Right atrium auricular region (tissue), 2 donors: ENCODE data around the gene PPFIA2. TPM values are rescaled to one million over a fixed set of nuclear protein-coding genes. Genes with fewer than 3 reads are reported as not detected.
"Not testable (repeated sequence)": the region's sequence is repeated elsewhere in the genome, so short reads cannot be mapped to it uniquely, and the experiment has no call there.

Source experiments
- DNase-seq: peaks from one replicate; pipeline ENCODE4 v3.0.0-alpha.2; 2019; ENCODE audit warnings: low spot score
- H3K27ac ChIP-seq, 2 donors: fragments of 200-600 bp; sonication (generic); 1 replicate in 1 of 2; 2 replicates in 1 of 2; pipeline ENCODE4 v1.5.1; 2016 to 2019
- H3K27me3 ChIP-seq, 2 donors: fragments of 200-600 bp; sonication (generic); one replicate each; pipeline versions ENCODE4 v1.5.1 to v1.6.0; 2017 to 2019
- H3K36me3 ChIP-seq: fragments of 200-600 bp; sonication (generic); one replicate; pipeline ENCODE4 v1.5.1; 2016
- H3K4me1 ChIP-seq, 2 donors: fragments of 200-600 bp; sonication (generic); one replicate each; pipeline versions ENCODE4 v1.5.1 to v1.6.0; 2017 to 2019
- H3K4me3 ChIP-seq, 2 donors: fragments of 200-600 bp; sonication (generic); 1 replicate in 1 of 2; 2 replicates in 1 of 2; pipeline ENCODE4 v1.5.1; 2017 to 2019; ENCODE audit warnings: mild to moderate bottlenecking in 1 of 2, moderate library complexity in 1 of 2
- H3K9me3 ChIP-seq, 2 donors: fragments of 200-600 bp; sonication (generic); one replicate each; pipeline ENCODE4 v1.5.1; 2019
- CTCF ChIP-seq, 2 donors: fragments of 200-600 bp; sonication (generic); IDR thresholded peaks; one replicate each; pipeline ENCODE4 v1.5.1; 2019; ENCODE audit warnings: antibody characterized with exemption in 2 of 2
- total RNA-seq, 2 donors: library from RNA; depleted of rRNA; stranded (reverse); fragments of >200 nt; gene quantifications; one replicate each; pipeline ENCODE4 v1.1.0, GENCODE V29; 2016

The PPFIA2 gene
- total RNA-seq, 2 donors from 2014 or later = 0.20 to 0.48 TPM

GRCh38 chr12:81222846-81223592 lies 536.1 kb downstream of the PPFIA2 start:
- no peaks in the 10 kb centered on the region for H3K9me3 ChIP-seq
- H3K27me3 ChIP-seq = no peaks in the 10 kb centered on the region
- no peak overlapping the region for H3K4me3 ChIP-seq
- no peak for DNase-seq
- peaks cover 0 to 3% of the 10 kb centered on the region in 2 donors for H3K4me1 ChIP-seq
- no peaks in the 10 kb centered on the region for H3K36me3 ChIP-seq
- TF ChIP-seq CTCF (IDR thresholded peaks at IDR 0.05) = no peak
- H3K27ac ChIP-seq = no peak overlapping the region

GRCh38 chr12:81221681-81222080 lies 537.5 kb downstream of the PPFIA2 start:
- no peak for DNase-seq
- H3K9me3 ChIP-seq = no peaks in the 10 kb centered on the region
- H3K36me3 ChIP-seq = no peaks in the 10 kb centered on the region
- H3K4me3 ChIP-seq = no peak overlapping the region
- H3K27ac ChIP-seq = no peak overlapping the region
- no peak for TF ChIP-seq CTCF (IDR thresholded peaks at IDR 0.05)
- no peaks in the 10 kb centered on the region for H3K27me3 ChIP-seq
- H3K4me1 ChIP-seq = no peaks in the 10 kb centered on the region

- Histone ChIP-seq H3K27ac (no peak overlapping the region), H3K27me3 (no peaks in the 10 kb centered on the region), H3K4me3 (no peak overlapping the region), H3K36me3 (peaks cover 7% of the 10 kb centered on the region), H3K9me3 (no peaks in the 10 kb centered on the region), H3K4me1 (no peaks in the 10 kb centered on the region)
- no peak for TF ChIP-seq CTCF (IDR thresholded peaks at IDR 0.05)
- no peak for DNase-seq
These were observed 542.4 kb downstream of the PPFIA2 start for GRCh38 chr12:81216739-81217138.

GRCh38 chr12:81212996-81213696 lies 546.0 kb downstream of the PPFIA2 start:
- no peak for DNase-seq
- TF ChIP-seq CTCF (IDR thresholded peaks at IDR 0.05) = no peak
- H3K9me3 ChIP-seq = no peaks in the 10 kb centered on the region
- peaks cover 7% of the 10 kb centered on the region for H3K36me3 ChIP-seq
- H3K27me3 ChIP-seq = no peaks in the 10 kb centered on the region
- H3K27ac ChIP-seq = no peak overlapping the region
- H3K4me1 ChIP-seq = peaks cover 0 to 20% of the 10 kb centered on the region in 2 donors
- no peak overlapping the region for H3K4me3 ChIP-seq

GRCh38 chr12:81211306-81211705 lies 547.8 kb downstream of the PPFIA2 start:
- no peak overlapping the region for H3K4me3 ChIP-seq

GRCh38 chr12:81209772-81210225 lies 549.4 kb downstream of the PPFIA2 start:
- not testable (repeated sequence) for H3K4me3 ChIP-seq, H3K27me3 ChIP-seq, H3K36me3 ChIP-seq, H3K9me3 ChIP-seq, DNase-seq
- Histone ChIP-seq H3K4me1 (peaks cover 0 to 33% of the 10 kb centered on the region in 2 donors), H3K27ac (peak overlapping the region; percentile 53 to 84)

More at GRCh38 chr12:81211306-81211705, 547.8 kb downstream of the PPFIA2 start:
- Histone ChIP-seq H3K27ac (no peak overlapping the region), H3K4me1 (peaks cover 0 to 33% of the 10 kb centered on the region in 2 donors), H3K9me3 (no peaks in the 10 kb centered on the region), H3K27me3 (no peaks in the 10 kb centered on the region), H3K36me3 (peaks cover 7% of the 10 kb centered on the region)
- TF ChIP-seq CTCF (IDR thresholded peaks at IDR 0.05) = no peak
- DNase-seq = no peak
